DOHH2 (cell line): Measurements from ENCODE around the gene NPAS3.

Source experiments
- H3F3A ChIP-seq: fragments of 200-600 bp; sonication (generic), shearing (Covaris generic); 2 replicates; pipeline ENCODE4 v1.6.0; 2016; ENCODE audit warnings: antibody characterized with exemption, mild to moderate bottlenecking; ENCODE audit not compliant: control insufficient read depth, insufficient read depth
- H3K27ac ChIP-seq: fragments of 200-600 bp; sonication (generic); 2 replicates; pipeline ENCODE4 v1.5.1; 2014; ENCODE audit warnings: low read depth, mild to moderate bottlenecking, low read length, moderate library complexity
- H3K27me3 ChIP-seq: fragments of 200-600 bp; sonication (generic); 2 replicates; pipeline ENCODE4 v1.6.1; 2014; ENCODE audit warnings: mild to moderate bottlenecking, low read length, mixed read lengths; ENCODE audit not compliant: control insufficient read depth
- H3K36me3 ChIP-seq: fragments of 200-600 bp; sonication (generic); 2 replicates; pipeline ENCODE4 v1.6.1; 2014; ENCODE audit warnings: mild to moderate bottlenecking, low read length, moderate library complexity, mixed read lengths; ENCODE audit not compliant: control insufficient read depth
- H3K4me1 ChIP-seq: fragments of 200-600 bp; sonication (generic); 2 replicates; pipeline ENCODE4 v1.6.1; 2014; ENCODE audit warnings: mild to moderate bottlenecking, low read length, mixed read lengths; ENCODE audit not compliant: control insufficient read depth
- H3K4me2 ChIP-seq: fragments of 200-600 bp; sonication (generic); 2 replicates; pipeline ENCODE4 v1.6.0; 2014; ENCODE audit warnings: mild to moderate bottlenecking, low read length, moderate library complexity
- H3K4me3 ChIP-seq: fragments of 200-600 bp; sonication (generic); 2 replicates; pipeline ENCODE4 v1.5.1; 2014; ENCODE audit warnings: mild to moderate bottlenecking, low read length, mixed read lengths
- H3K79me2 ChIP-seq: fragments of 200-600 bp; sonication (generic); 2 replicates; pipeline ENCODE4 v1.6.1; 2014; ENCODE audit warnings: mild to moderate bottlenecking, low read length, mixed read lengths; ENCODE audit not compliant: control insufficient read depth
- H3K9me2 ChIP-seq: fragments of 200-600 bp; sonication (generic); replicated peaks from 2 replicates; pipeline ENCODE4 v1.6.1; 2014; ENCODE audit warnings: mild to moderate bottlenecking, low read length, mixed read lengths; ENCODE audit not compliant: control insufficient read depth
- H3K9me3 ChIP-seq: fragments of 200-600 bp; sonication (generic); 2 replicates; pipeline ENCODE4 v1.6.1; 2014; ENCODE audit warnings: antibody characterized with exemption, low read length, mixed read lengths; ENCODE audit not compliant: control insufficient read depth, insufficient read depth
- H4K20me1 ChIP-seq: fragments of 200-600 bp; sonication (generic); 2 replicates; pipeline ENCODE4 v1.6.0; 2014; ENCODE audit warnings: low read depth, mild to moderate bottlenecking, antibody characterized with exemption, low read length, moderate library complexity; ENCODE audit not compliant: control insufficient read depth, insufficient read depth
- CTCF ChIP-seq: fragments of 200-600 bp; sonication (generic); IDR thresholded peaks from one replicate; pipeline ENCODE4 v1.5.1; 2014; ENCODE audit warnings: antibody characterized with exemption, mild to moderate bottlenecking, low read depth, low read length; ENCODE audit not compliant: poor library complexity, severe bottlenecking
- EZH2phosphoT487 ChIP-seq: fragments of 200-600 bp; sonication (generic); IDR thresholded peaks from 2 replicates; pipeline ENCODE4 v1.6.1; 2017; ENCODE audit warnings: borderline replicate concordance, mild to moderate bottlenecking, antibody characterized with exemption, low read length, moderate library complexity, mixed read lengths

Gene NPAS3

DNA sequence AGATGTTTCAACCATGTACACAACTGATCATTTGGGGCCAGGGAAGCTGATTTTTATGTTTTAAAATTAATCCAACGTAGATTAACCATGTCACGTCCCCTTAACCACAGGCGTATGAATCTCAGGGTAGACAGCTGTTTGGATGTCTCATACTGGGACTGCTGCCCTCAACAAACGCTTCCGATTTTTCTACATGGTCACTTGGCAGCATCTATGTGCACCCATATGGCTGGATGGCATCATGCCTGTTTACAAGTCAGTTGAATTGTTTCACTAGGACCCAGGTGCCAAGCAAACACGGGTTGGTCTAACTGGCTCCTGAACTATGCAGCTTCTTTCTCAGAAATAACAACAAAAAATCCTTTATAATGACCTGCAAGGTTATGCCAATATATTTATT, 393.8 kb downstream of the NPAS3 start:
- no peaks in the 10 kb centered on the region for H3F3A ChIP-seq
- H3K9me3 ChIP-seq, result peaks cover 5% of the 10 kb centered on the region
- no peaks in the 10 kb centered on the region for H3K27me3 ChIP-seq
- H4K20me1 ChIP-seq, result no peaks in the 10 kb centered on the region
- TF ChIP-seq EZH2phosphoT487 (no peak), CTCF (no peak)
- no peaks in the 10 kb centered on the region for H3K79me2 ChIP-seq
- no peak overlapping the region for H3K4me3 ChIP-seq
- H3K4me1 ChIP-seq, result no peaks in the 10 kb centered on the region
- no peak overlapping the region for H3K4me2 ChIP-seq
- no peaks in the 10 kb centered on the region for H3K9me2 ChIP-seq
- H3K36me3 ChIP-seq, result no peaks in the 10 kb centered on the region
- no peak overlapping the region for H3K27ac ChIP-seq

GRCh38 chr14:33335366-33335765, 396.7 kb downstream of the NPAS3 start:
- H3K27ac ChIP-seq, result no peak overlapping the region
- no peaks in the 10 kb centered on the region for H3K9me3 ChIP-seq
- TF ChIP-seq CTCF (no peak), EZH2phosphoT487 (no peak)
- no peaks in the 10 kb centered on the region for H3K27me3 ChIP-seq
- no peak overlapping the region for H3K4me3 ChIP-seq
- H3F3A ChIP-seq, result no peaks in the 10 kb centered on the region
- no peaks in the 10 kb centered on the region for H3K4me1 ChIP-seq
- H3K9me2 ChIP-seq, result no peaks in the 10 kb centered on the region
- no peaks in the 10 kb centered on the region for H3K79me2 ChIP-seq
- no peak overlapping the region for H3K4me2 ChIP-seq
- H3K36me3 ChIP-seq, result no peaks in the 10 kb centered on the region
- no peaks in the 10 kb centered on the region for H4K20me1 ChIP-seq

- Histone ChIP-seq H3K36me3 (no peaks in the 10 kb centered on the region), H3K9me2 (no peaks in the 10 kb centered on the region), H3K79me2 (no peaks in the 10 kb centered on the region), H3K4me2 (no peak overlapping the region), H3K27ac (no peak overlapping the region), H3K27me3 (no peaks in the 10 kb centered on the region), H3K9me3 (no peaks in the 10 kb centered on the region), H3K4me3 (no peak overlapping the region), H4K20me1 (no peaks in the 10 kb centered on the region), H3F3A (no peaks in the 10 kb centered on the region), H3K4me1 (no peaks in the 10 kb centered on the region)
- TF ChIP-seq EZH2phosphoT487, result no peak
- no peak for TF ChIP-seq CTCF
Observed at GRCh38 chr14:33342299-33342974, 403.8 kb downstream of the NPAS3 start.
